ENCODE measurements around the gene MYG1. TPM values are rescaled to one million over a fixed set of nuclear protein-coding genes. Genes with fewer than 3 reads are reported as not detected.

The MYG1 gene
- total and polyA plus RNA-seq, 2 of the 13 experiments (the other 11 are each of a cell fraction or from before 2014, with no cell fraction given) = 38.6 to 58.0 TPM

- TF ChIP-seq ZNF768 (CRISPR knock-in tag; IDR thresholded peaks at IDR 0.05) = 0 out of 2 replicates have a peak, but pooled peaks have one; percentile 19
- TF ChIP-seq KLF15 (CRISPR knock-in tag; IDR thresholded peaks at IDR 0.05; ENCODE audit: borderline replicate concordance) = peak; percentile 39; the same call in 1 of the 2 replicates
- TF ChIP-seq ZNF530 (CRISPR knock-in tag; IDR thresholded peaks at IDR 0.05; ENCODE audit: low read depth) = 0 out of 2 replicates have a peak, but pooled peaks have one; percentile 63
- TF ChIP-seq AKAP8 (CRISPR knock-in tag; IDR thresholded peaks at IDR 0.05) = no peak
- TF ChIP-seq ZNF552 (CRISPR knock-in tag; IDR thresholded peaks at IDR 0.05; ENCODE audit: borderline replicate concordance) = 0 out of 2 replicates have a peak, but pooled peaks have one; percentile 77
- TF ChIP-seq CSRNP2 (CRISPR knock-in tag; conservative IDR thresholded peaks at IDR 0.05; ENCODE audit: low read depth) = no peak
- no peak for TF ChIP-seq FOXK2 (IDR thresholded peaks at IDR 0.05)
- TF ChIP-seq ZNF747 (CRISPR knock-in tag; IDR thresholded peaks at IDR 0.05; ENCODE audit: borderline replicate concordance) = peak; percentile 79; the same call in 1 of the 2 replicates
- TF ChIP-seq ATF2 (CRISPR knock-in tag; IDR thresholded peaks at IDR 0.05) = peak; percentile 65
- TF ChIP-seq ZNF276 (CRISPR knock-in tag; IDR thresholded peaks at IDR 0.05; ENCODE audit: low read depth) = no peak
- TF ChIP-seq ZC3H13 (CRISPR knock-in tag; IDR thresholded peaks at IDR 0.05) = no peak
- 0 out of 2 replicates have a peak, but pooled peaks have one; percentile 54 for TF ChIP-seq ZNF816 (CRISPR knock-in tag; IDR thresholded peaks at IDR 0.05; ENCODE audit: borderline replicate concordance)
- TF ChIP-seq ATF3 (CRISPR knock-in tag; IDR thresholded peaks at IDR 0.05) = 0 out of 2 replicates have a peak, but pooled peaks have one; percentile 15
- TF ChIP-seq ZNF275 (CRISPR knock-in tag; IDR thresholded peaks at IDR 0.05; ENCODE audit: borderline replicate concordance) = peak; percentile 90; the same call in 1 of the 2 replicates
- no peak for TF ChIP-seq HDAC6 (IDR thresholded peaks at IDR 0.05; ENCODE audit: low read depth, low read length)
- no peak for TF ChIP-seq HNRNPH1 (optimal IDR thresholded peaks at IDR 0.05; ENCODE audit: low read depth, low read length)
- TF ChIP-seq ZNF577 (CRISPR knock-in tag; IDR thresholded peaks at IDR 0.05; ENCODE audit: borderline replicate concordance, low read depth) = no peak
- peak; percentile 61; the same call in 1 of the 2 replicates for TF ChIP-seq HOXA3 (CRISPR knock-in tag; IDR thresholded peaks at IDR 0.05)
Observed at GRCh38 chr12:53324779-53325510, 25.4 kb downstream of the MYG1 start (continued).

Measured in HepG2 (cell line).